RWPE1 (cell line): Measurements from ENCODE around the gene MSN.
"Not testable (repeated sequence)": the region's sequence is repeated elsewhere in the genome, so short reads cannot be mapped to it uniquely, and the experiment has no call there.

Experiments
- CTCF ChIA-PET: fragments of 350-600 bp; sonication (Branson Sonifier 250); formaldehyde crosslinking; extraction: SDS; loops from one replicate; lab custom pipeline; 2021; lab: Yijun Ruan, JAX
- POLR2A ChIA-PET: fragments of 400-600 bp; formaldehyde crosslinking; extraction: SDS; loops from one replicate; lab custom pipeline; 2020; ENCODE audit warnings: antibody characterized with exemption; ENCODE audit not compliant: low non-redundant PET; lab: Yijun Ruan, JAX
- DNase-seq: peaks from one replicate; pipeline ENCODE4 v3.0.0; 2012; ENCODE audit warnings: low spot score
- H3K27ac ChIP-seq: fragments of 450-650 bp; 2 replicates; pipeline ENCODE4 v1.5.1; 2017
- CTCF ChIP-seq: fragments of 450-650 bp; conservative IDR thresholded peaks from 2 replicates; pipeline ENCODE4 v1.5.1; 2017; ENCODE audit warnings: low read depth, mild to moderate bottlenecking

MSN gene

GRCh38 chrX:65757943-65758342 is 90.5 kb downstream of the MSN start:
- POLR2A ChIA-PET: no interaction called here
- H3K27ac ChIP-seq: no peak overlapping the region
- no peak for TF ChIP-seq CTCF
- CTCF ChIA-PET: no interaction called here
- DNase-seq: peak; percentile 32

- TF ChIP-seq CTCF: no peak
- H3K27ac ChIP-seq: no peak overlapping the region
- CTCF ChIA-PET: no interaction called here
- no peak for DNase-seq
- POLR2A ChIA-PET: no interaction called here
Observed at GRCh38 chrX:65758505-65758904, 91.1 kb downstream of the MSN start.

GRCh38 chrX:65759525-65759924 is 92.1 kb downstream of the MSN start:
- DNase-seq, H3K27ac ChIP-seq, POLR2A ChIA-PET, CTCF ChIA-PET: not testable (repeated sequence)

GRCh38 chrX:65769564-65770292 is 102.3 kb downstream of the MSN start:
- H3K27ac ChIP-seq: no peak overlapping the region
- ChIA-PET POLR2A (no interaction called here), CTCF (no interaction called here)
- TF ChIP-seq CTCF: no peak
- DNase-seq: no peak

GRCh38 chrX:65772842-65773241 is 105.4 kb downstream of the MSN start:
- TF ChIP-seq CTCF: no peak
- peak overlapping the region; percentile 63 for H3K27ac ChIP-seq
- no peak for DNase-seq
- ChIA-PET POLR2A (no interaction called here), CTCF (no interaction called here)

DNA sequence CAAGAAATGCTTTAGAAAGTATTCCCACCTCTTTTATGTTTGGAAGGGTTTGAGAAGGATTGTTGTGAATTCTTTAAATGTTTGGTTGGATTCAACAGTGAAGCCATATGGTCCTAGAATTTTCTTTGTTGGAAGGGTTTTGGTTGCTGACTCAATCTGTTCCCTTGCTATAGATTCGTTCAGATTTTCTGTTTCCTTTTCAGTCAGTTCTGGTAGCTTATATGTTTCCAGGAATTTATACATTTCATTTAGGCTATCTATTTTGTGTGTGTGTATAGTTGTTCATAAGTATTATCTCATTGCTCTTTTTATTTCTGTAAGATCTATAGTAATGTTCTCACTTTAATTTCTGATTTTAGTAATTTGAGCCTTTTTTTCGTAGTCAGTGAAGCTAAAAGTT is 114.4 kb downstream of the MSN start:
- no peak for TF ChIP-seq CTCF
- CTCF ChIA-PET: no interaction called here
- DNase-seq: no peak
- POLR2A ChIA-PET: no interaction called here
- no peak overlapping the region for H3K27ac ChIP-seq

- ChIA-PET CTCF (no interaction called here), POLR2A (no interaction called here)
- no peak for TF ChIP-seq CTCF
- no peak for DNase-seq
- H3K27ac ChIP-seq: no peak overlapping the region
Observed at GRCh38 chrX:65783746-65784145, 116.3 kb downstream of the MSN start.
